B cell (primary cell): ENCODE data around the gene ZNF132. TPM values are rescaled to one million over a fixed set of nuclear protein-coding genes. Genes with fewer than 3 reads are reported as not detected.

ENCODE experiments used
- ATAC-seq: fragments of 200-7000 bp; cut with Tn5 transposase; one replicate; pipeline ENCODE4 v1.10.0; 2021; ENCODE audit warnings: low read depth, mild to moderate bottlenecking, moderate number of reproducible peaks, moderate library complexity
- CTCF ChIA-PET: fragments of 350-600 bp; sonication (Branson Sonifier 250); formaldehyde crosslinking; loops from one replicate; lab custom pipeline; 2021; ENCODE audit warnings: antibody characterized with exemption, inconsistent platforms; lab: Charles Lee
- POLR2A ChIA-PET: fragments of 350-600 bp; sonication (Branson Sonifier 250); formaldehyde crosslinking; loops from one replicate; lab custom pipeline; 2021; ENCODE audit warnings: antibody characterized with exemption; lab: Charles Lee
- DNase-seq: peaks from one replicate; pipeline ENCODE4 v3.0.0; 2013
- H2AFZ ChIP-seq: 2 replicates; pipeline ENCODE4 v1.6.1; 2012; ENCODE audit warnings: mild to moderate bottlenecking, low read depth, low read length; ENCODE audit not compliant: insufficient read depth, poor library complexity, severe bottlenecking
- H3K27ac ChIP-seq, 2 donors: 1 replicate in 1 of 2; 2 replicates in 1 of 2; pipeline ENCODE4 v1.5.1; 2012 to 2013; ENCODE audit warnings: low read length in 2 of 2, mild to moderate bottlenecking in 2 of 2, moderate library complexity in 1 of 2
- H3K27me3 ChIP-seq, 4 experiments: fragments of 200-600 bp in 1 of 4; sonication (generic) in 1 of 4; replicated peaks in 1 of 4; 1 replicate in 2 of 4; 2 replicates in 2 of 4; pipeline versions ENCODE4 v1.6.1 to v1.7.0; 2013 to 2016; ENCODE audit warnings: low read length in 3 of 4, mild to moderate bottlenecking in 2 of 4, mixed read lengths in 1 of 4, moderate library complexity in 1 of 4; ENCODE audit not compliant: insufficient read depth in 4 of 4, control insufficient read depth in 3 of 4; ENCODE audit errors: control extremely low read depth in 1 of 4
- H3K36me3 ChIP-seq, 2 experiments: replicated peaks in 1 of 2; 1 replicate in 1 of 2; 2 replicates in 1 of 2; pipeline versions ENCODE4 v1.6.1 to v1.7.1; 2013; ENCODE audit warnings: low read length in 1 of 2; ENCODE audit not compliant: insufficient read depth in 2 of 2, control insufficient read depth in 1 of 2; ENCODE audit errors: control extremely low read depth in 1 of 2, extremely low read depth in 1 of 2
- H3K4me1 ChIP-seq, 2 donors: fragments of 200-600 bp in 1 of 2; sonication (generic) in 1 of 2; 1 replicate in 1 of 2; 2 replicates in 1 of 2; pipeline versions ENCODE4 v1.5.1 to v1.6.1; 2013 to 2017; ENCODE audit warnings: low read length in 2 of 2; ENCODE audit not compliant: control insufficient read depth in 2 of 2, insufficient read depth in 2 of 2
- H3K4me2 ChIP-seq: replicated peaks from 2 replicates; pipeline ENCODE3; 2012; ENCODE audit warnings: mild to moderate bottlenecking, low read depth, low read length; ENCODE audit not compliant: poor library complexity, severe bottlenecking
- H3K4me3 ChIP-seq, 5 experiments: fragments of 200-600 bp in 1 of 5; sonication (generic) in 1 of 5; 1 replicate in 3 of 5; 2 replicates in 2 of 5; pipeline versions ENCODE4 v1.5.1 to v1.7.0; 2011 to 2016; ENCODE audit warnings: low read length in 4 of 5, mild to moderate bottlenecking in 4 of 5, low read depth in 2 of 5, control low read depth in 1 of 5, moderate library complexity in 1 of 5; ENCODE audit not compliant: insufficient read depth in 1 of 5; ENCODE audit errors: control extremely low read depth in 1 of 5, extremely low read depth in 1 of 5
- H3K79me2 ChIP-seq: fragments of 200-600 bp; sonication (generic); one replicate; pipeline ENCODE4 v1.6.0; 2016; ENCODE audit warnings: low read length; ENCODE audit not compliant: control insufficient read depth, insufficient read depth
- H3K9ac ChIP-seq: fragments of 200-600 bp; sonication (generic); 2 replicates; pipeline ENCODE4 v1.6.1; 2017; ENCODE audit warnings: mild to moderate bottlenecking, low read length, moderate library complexity
- H3K9me3 ChIP-seq, 3 donors: one replicate each; pipeline versions ENCODE4 v1.6.1 to v1.7.1; 2013; ENCODE audit warnings: low read length in 2 of 3; ENCODE audit not compliant: control insufficient read depth in 2 of 3, insufficient read depth in 1 of 3; ENCODE audit errors: control extremely low read depth in 1 of 3
- H4K20me1 ChIP-seq: 2 replicates; pipeline ENCODE4 v1.6.0; 2012; ENCODE audit warnings: mild to moderate bottlenecking, low read length; ENCODE audit not compliant: insufficient read depth, control insufficient read depth, poor library complexity, severe bottlenecking
- H3K27ac Mint-ChIP-seq: one replicate; pipeline ENCODE4 v1.8.0; 2021; ENCODE audit warnings: mixed read lengths
- H3K27me3 Mint-ChIP-seq: one replicate; pipeline ENCODE4 v1.8.0; 2021; ENCODE audit warnings: mixed read lengths
- H3K4me1 Mint-ChIP-seq: one replicate; pipeline ENCODE4 v1.8.0; 2021; ENCODE audit warnings: mixed read lengths
- H3K4me3 Mint-ChIP-seq: one replicate; pipeline ENCODE4 v1.8.0; 2021; ENCODE audit warnings: mixed read lengths
- H3K9me3 Mint-ChIP-seq: one replicate; pipeline ENCODE4 v1.8.0; 2022; ENCODE audit warnings: mixed read lengths; ENCODE audit not compliant: insufficient read depth
- CTCF ChIP-seq: fragments of 200-600 bp; IDR thresholded peaks from one replicate; pipeline ENCODE4 v1.8.0; 2022; ENCODE audit warnings: antibody characterized with exemption, mild to moderate bottlenecking
- EZH2 ChIP-seq: IDR thresholded peaks from 2 replicates; pipeline ENCODE4 v1.6.1; 2012; ENCODE audit warnings: borderline replicate concordance, low read depth, mild to moderate bottlenecking, moderate library complexity, low read length; ENCODE audit not compliant: insufficient read depth, poor library complexity, severe bottlenecking
- WGBS: methylation state at CpG from one replicate; pipeline ENCODE4 v1.1.5; 2013; ENCODE audit warnings: missing lambda C conversion rate; ENCODE audit not compliant: insufficient coverage; 5-methylcytosine and 5-hydroxymethylcytosine counted together
- intact Hi-C: fragments of 100-400 bp; cut with micrococcal nuclease; formaldehyde crosslinking; loops from one replicate; pipeline ENCODE4 v1.10.0; 2022
- polyA plus RNA-seq: library from polyadenylated mRNA; depleted of rRNA; stranded (reverse); fragments of >200 nt; gene quantifications from 2 replicates; pipeline ENCODE4 v1.2.3, GENCODE V29; 2012
- total RNA-seq, 2 donors: library from RNA; stranded (reverse); fragments of 120-200 nt in 1 of 2; gene quantifications; 1 replicate in 1 of 2; 2 replicates in 1 of 2; pipeline versions ENCODE4 v1.2.3 to v1.2.4, GENCODE V29; 2013 to 2022

Gene ZNF132
- total and polyA plus RNA-seq, 2 donors (not counting 1 experiment from before 2014, with no cell fraction given), result 1.6 to 14.7 TPM

GRCh38 chr19:58408152-58409009 lies 31.6 kb downstream of the ZNF132 start, which contains the start of gene ZNF584:
Gene ZNF584, plus strand, starts transcription at chr19:58408649. Its CDS starts 499 bp downstream, at chr19:58409148.
- under 1% methylated on average over 100 of the region's 100 CpGs for WGBS
- Histone ChIP-seq H3K4me1 (peaks cover 11 to 20% of the 10 kb centered on the region in 2 donors), H3K79me2 (peaks cover 5% of the 10 kb centered on the region), H3K4me3 (peak within 1 kb of the TSS; percentile 58 to 93 (median 83)), H3K9me3 (peaks cover 0 to 3% (median 0%) of the 10 kb centered on the region in 3 donors), H3K27me3 (no peaks in the 10 kb centered on the region), H4K20me1 (no peaks in the 10 kb centered on the region), H3K36me3 (no peaks in the 10 kb centered on the region), H3K9ac (peak within 1 kb of the TSS; percentile 91), H3K27ac (peak within 1 kb of the TSS; percentile 82 to 93), H2AFZ (peak within 1 kb of the TSS; percentile 81), H3K4me2 (peak within 1 kb of the TSS; percentile 85)
- ATAC-seq (peak; percentile 96), DNase-seq (peak; percentile 96)
- Mint-ChIP-seq H3K4me1 (peaks cover 33% of the 10 kb centered on the region), H3K27me3 (no peaks in the 10 kb centered on the region), H3K4me3 (peak within 1 kb of the TSS; percentile 97), H3K27ac (peak within 1 kb of the TSS; percentile 98), H3K9me3 (no peaks in the 10 kb centered on the region)
- intact Hi-C loops, result loop anchor here (1.0 to 5.0 kb wide), 12 partner anchors 27 to 226 kb away; partner anchors contain the start of genes ERVK3-1, MZF1, ZNF132 and ZNF274
- POLR2A ChIA-PET, result interaction anchor here (0.8 to 1.9 kb wide), 5 partner anchors 8 to 61 kb away, joined by 3 to 9 read pairs (median 4); partner anchors contain the start of genes ZNF132 and ZNF497
- TF ChIP-seq CTCF (no peak), EZH2 (no peak)
- CTCF ChIA-PET, result interaction anchor here (0.7 to 1.8 kb wide), 6 partner anchors 22 to 775 kb away, joined by 3 to 6 read pairs (median 4); partner anchors contain the start of genes ZBTB45, ZNF211, ZNF324B and ZNF497
